Hepatocyte (in vitro differentiated cells): Measurements from ENCODE around the gene KEAP1. TPM values are rescaled to one million over a fixed set of nuclear protein-coding genes. Genes with fewer than 3 reads are reported as not detected.

Experiments
- DNase-seq: peaks from one replicate; pipeline ENCODE4 v3.0.0-alpha.2; 2016; ENCODE audit warnings: low spot score
- H2AFZ ChIP-seq: fragments of 200-600 bp; sonication (generic); 2 replicates; pipeline ENCODE4 v1.6.0; 2016; ENCODE audit warnings: antibody characterized with exemption, mild to moderate bottlenecking
- H3K27ac ChIP-seq: fragments of 200-600 bp; sonication (generic); 2 replicates; pipeline ENCODE4 v1.5.1; 2016; ENCODE audit warnings: mild to moderate bottlenecking
- H3K27me3 ChIP-seq: fragments of 200-600 bp; sonication (generic); 2 replicates; pipeline ENCODE4 v1.6.1; 2016
- H3K36me3 ChIP-seq: fragments of 200-600 bp; sonication (generic); replicated peaks from 2 replicates; pipeline ENCODE4 v1.5.1; 2016; ENCODE audit warnings: low read depth; ENCODE audit not compliant: insufficient read depth
- H3K4me1 ChIP-seq: fragments of 200-600 bp; sonication (generic); 2 replicates; pipeline ENCODE4 v1.5.1; 2016; ENCODE audit warnings: mild to moderate bottlenecking, moderate library complexity; ENCODE audit not compliant: insufficient read depth
- H3K4me2 ChIP-seq: fragments of 200-600 bp; sonication (generic); 2 replicates; pipeline ENCODE4 v1.6.0; 2016
- H3K4me3 ChIP-seq: fragments of 200-600 bp; sonication (generic); 2 replicates; pipeline ENCODE4 v1.5.1; 2016; ENCODE audit warnings: mild to moderate bottlenecking
- H3K79me2 ChIP-seq: fragments of 200-600 bp; sonication (generic); 2 replicates; pipeline ENCODE4 v1.6.0; 2017; ENCODE audit warnings: mild to moderate bottlenecking
- H3K9me2 ChIP-seq: fragments of 200-600 bp; sonication (generic); replicated peaks from 2 replicates; pipeline ENCODE4 v1.6.0; 2017; ENCODE audit warnings: mild to moderate bottlenecking; ENCODE audit not compliant: insufficient read depth
- H3K9me3 ChIP-seq: fragments of 200-600 bp; sonication (generic); 2 replicates; pipeline ENCODE4 v1.5.1; 2016; ENCODE audit warnings: low read depth, mild to moderate bottlenecking
- H4K20me1 ChIP-seq: fragments of 200-600 bp; sonication (generic); 2 replicates; pipeline ENCODE4 v1.6.0; 2016; ENCODE audit warnings: mild to moderate bottlenecking; ENCODE audit not compliant: insufficient read depth, poor library complexity, severe bottlenecking
- EZH2 ChIP-seq: fragments of 200-600 bp; sonication (generic); IDR thresholded peaks from 2 replicates; pipeline ENCODE4 v1.6.1; 2016; ENCODE audit warnings: antibody characterized with exemption, mild to moderate bottlenecking, borderline replicate concordance
- EZH2phosphoT487 ChIP-seq: fragments of 200-600 bp; sonication (generic); IDR thresholded peaks from one replicate; pipeline ENCODE4 v1.6.1; 2018; ENCODE audit warnings: antibody characterized with exemption, mild to moderate bottlenecking, low read depth, moderate library complexity; ENCODE audit not compliant: unreplicated experiment, severe bottlenecking
- WGBS: methylation state at CpG from one replicate; pipeline ENCODE4 v1.1.6; 2016; ENCODE audit warnings: low lambda C conversion rate; ENCODE audit errors: missing lambda C conversion rate; 5-methylcytosine and 5-hydroxymethylcytosine counted together
- microRNA counts: library from miRNA; unstranded; fragments of <30 nt; microRNA quantifications from one replicate; lab custom pipeline; 2017
- microRNA-seq: library from miRNA; unstranded; fragments of <30 nt; microRNA quantifications from one replicate; pipeline ENCODE4, GENCODE V29; 2017
- polyA plus RNA-seq: library from polyadenylated mRNA; unstranded; fragments of >200 nt; fragmentation: Nextera tagmentation; extraction: Ambion mirVana; gene quantifications from 2 replicates; pipeline ENCODE4 v1.2.1, GENCODE V29; 2016
- small RNA-seq: library from RNA; depleted of rRNA; stranded (forward); fragments of <200 nt; gene quantifications from one replicate; pipeline ENCODE3, GENCODE V24; 2014
- total RNA-seq: library from RNA; depleted of rRNA; stranded (reverse); fragments of >200 nt; gene quantifications from 2 replicates; pipeline ENCODE4 v1.2.3, GENCODE V29; 2014
- TF ChIP-seq, protein P1 (sequence below): fragments of 200-600 bp; sonication (generic); IDR thresholded peaks from 2 replicates; pipeline ENCODE4 v1.5.1; 2016; ENCODE audit warnings: antibody characterized with exemption, mild to moderate bottlenecking; ENCODE audit not compliant: poor library complexity

Gene KEAP1
- total and polyA plus RNA-seq, 2 experiments from 2014 or later: 48.2 to 66.8 TPM

DNA sequence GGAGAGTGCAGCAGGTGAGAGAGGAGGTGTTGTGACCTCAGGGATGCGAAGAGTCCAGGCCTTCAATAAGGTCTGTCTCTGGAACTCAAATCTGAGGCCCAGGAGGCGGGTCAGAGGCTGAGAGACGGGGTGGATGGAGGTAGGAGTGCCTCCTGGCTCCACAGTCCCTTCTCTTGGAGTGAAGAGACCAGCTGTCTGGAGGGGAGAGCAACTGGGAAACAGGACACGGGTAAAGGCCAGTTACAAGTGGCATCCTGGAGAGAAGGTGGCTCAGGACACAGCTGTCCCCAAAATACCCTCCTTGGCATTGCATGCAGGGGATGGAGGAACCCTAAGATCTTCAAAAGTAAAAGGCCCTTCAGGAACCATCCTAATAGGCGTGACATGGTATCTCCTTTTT, 63.6 kb downstream of the KEAP1 start:
- H3K4me2 ChIP-seq: no peak overlapping the region

More for the DNA sequence above, 63.6 kb downstream of the KEAP1 start:
- no peaks in the 10 kb centered on the region for H3K9me2 ChIP-seq
- no peaks in the 10 kb centered on the region for H4K20me1 ChIP-seq
- no peaks in the 10 kb centered on the region for H3K4me1 ChIP-seq
- no peaks in the 10 kb centered on the region for H3K79me2 ChIP-seq
- no peaks in the 10 kb centered on the region for H3K9me3 ChIP-seq
- no peak overlapping the region for H2AFZ ChIP-seq
- no peaks in the 10 kb centered on the region for H3K36me3 ChIP-seq
- H3K27ac ChIP-seq: no peak overlapping the region
- TF ChIP-seq, protein P1, sequence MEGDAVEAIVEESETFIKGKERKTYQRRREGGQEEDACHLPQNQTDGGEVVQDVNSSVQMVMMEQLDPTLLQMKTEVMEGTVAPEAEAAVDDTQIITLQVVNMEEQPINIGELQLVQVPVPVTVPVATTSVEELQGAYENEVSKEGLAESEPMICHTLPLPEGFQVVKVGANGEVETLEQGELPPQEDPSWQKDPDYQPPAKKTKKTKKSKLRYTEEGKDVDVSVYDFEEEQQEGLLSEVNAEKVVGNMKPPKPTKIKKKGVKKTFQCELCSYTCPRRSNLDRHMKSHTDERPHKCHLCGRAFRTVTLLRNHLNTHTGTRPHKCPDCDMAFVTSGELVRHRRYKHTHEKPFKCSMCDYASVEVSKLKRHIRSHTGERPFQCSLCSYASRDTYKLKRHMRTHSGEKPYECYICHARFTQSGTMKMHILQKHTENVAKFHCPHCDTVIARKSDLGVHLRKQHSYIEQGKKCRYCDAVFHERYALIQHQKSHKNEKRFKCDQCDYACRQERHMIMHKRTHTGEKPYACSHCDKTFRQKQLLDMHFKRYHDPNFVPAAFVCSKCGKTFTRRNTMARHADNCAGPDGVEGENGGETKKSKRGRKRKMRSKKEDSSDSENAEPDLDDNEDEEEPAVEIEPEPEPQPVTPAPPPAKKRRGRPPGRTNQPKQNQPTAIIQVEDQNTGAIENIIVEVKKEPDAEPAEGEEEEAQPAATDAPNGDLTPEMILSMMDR: no peak
- TF ChIP-seq EZH2 (no peak), EZH2phosphoT487 (no peak)
- WGBS: 93% methylated on average over 5 of the region's 5 CpGs
- no peak overlapping the region for H3K4me3 ChIP-seq
- no peaks in the 10 kb centered on the region for H3K27me3 ChIP-seq
- no peak for DNase-seq

MicroRNA genes within 50 kb of the gene (microRNA counts, 767-probe panel; counts per million panel counts)
- microRNA hsa-miR-1238 (lab: Ali Mortazavi, UCI): not detected

Small RNAs within 50 kb of the gene (microRNA-seq; reads per million reads assigned to microRNA genes)
- not detected for gene MIR1238

Small RNAs within 50 kb of the gene (small RNA-seq; reads per million reads assigned to genes)
- gene MIR1238 (not detected), gene RNU7-140P (not detected)

Other genes starting within 250 kb of the KEAP1 start
- 19.9 and 25.6 TPM in 2 replicates for gene ICAM1, start 232.2 kb downstream of the KEAP1 start, total RNA-seq
- gene ICAM1, start 232.2 kb downstream of the KEAP1 start, polyA plus RNA-seq: 19.6 and 25.2 TPM in 2 replicates
- 4.5 and 7.9 TPM in 2 replicates for gene ICAM4, start 216.4 kb downstream of the KEAP1 start, total RNA-seq
- gene ICAM4, start 216.4 kb downstream of the KEAP1 start, polyA plus RNA-seq: 1.6 and 5.6 TPM in 2 replicates
- gene ICAM5, start 213.4 kb downstream of the KEAP1 start, total RNA-seq: 0.23 and 0.92 TPM in 2 replicates
- 0.57 and 3.3 TPM in 2 replicates for gene ICAM5, start 213.4 kb downstream of the KEAP1 start, polyA plus RNA-seq
- gene ZGLP1, start 193.5 kb downstream of the KEAP1 start, total RNA-seq: 2.6 and 5.8 TPM in 2 replicates
- gene ZGLP1, start 193.5 kb downstream of the KEAP1 start, polyA plus RNA-seq: 10.3 TPM in 2 replicates
- gene FDX2, start 187.3 kb downstream of the KEAP1 start, total RNA-seq: 16.9 and 24.9 TPM in 2 replicates
- gene FDX2, start 187.3 kb downstream of the KEAP1 start, polyA plus RNA-seq: 45.1 and 49.3 TPM in 2 replicates
- gene RAVER1, start 169.8 kb downstream of the KEAP1 start, total RNA-seq: 11.7 and 16.4 TPM in 2 replicates
- gene RAVER1, start 169.8 kb downstream of the KEAP1 start, polyA plus RNA-seq: 35.5 and 42.0 TPM in 2 replicates
- 5.2 and 5.3 TPM in 2 replicates for gene ICAM3, start 163.7 kb downstream of the KEAP1 start, total RNA-seq
- gene ICAM3, start 163.7 kb downstream of the KEAP1 start, polyA plus RNA-seq: 11.7 and 16.8 TPM in 2 replicates
- gene TYK2, start 122.8 kb downstream of the KEAP1 start, total RNA-seq: 52.4 and 63.6 TPM in 2 replicates
- 94.3 and 108 TPM in 2 replicates for gene TYK2, start 122.8 kb downstream of the KEAP1 start, polyA plus RNA-seq
- 124 and 144 TPM in 2 replicates for gene CDC37, start 99.8 kb downstream of the KEAP1 start, total RNA-seq
- 196 and 224 TPM in 2 replicates for gene CDC37, start 99.8 kb downstream of the KEAP1 start, polyA plus RNA-seq
- gene PDE4A, start 82.8 kb downstream of the KEAP1 start, total RNA-seq: 1.3 and 2.8 TPM in 2 replicates
- 4.3 and 5.8 TPM in 2 replicates for gene PDE4A, start 82.8 kb downstream of the KEAP1 start, polyA plus RNA-seq
- gene S1PR5, start 14.1 kb upstream of the KEAP1 start, total RNA-seq: 0.17 and 0.56 TPM in 2 replicates
- 0.38 and 0.75 TPM in 2 replicates for gene S1PR5, start 14.1 kb upstream of the KEAP1 start, polyA plus RNA-seq
- 13.1 and 24.1 TPM in 2 replicates for gene ATG4D, start 40.5 kb upstream of the KEAP1 start, total RNA-seq
- 34.5 and 40.0 TPM in 2 replicates for gene ATG4D, start 40.5 kb upstream of the KEAP1 start, polyA plus RNA-seq
- gene KRI1, start 62.7 kb upstream of the KEAP1 start, total RNA-seq: 7.8 and 9.2 TPM in 2 replicates
- 18.3 and 22.0 TPM in 2 replicates for gene KRI1, start 62.7 kb upstream of the KEAP1 start, polyA plus RNA-seq
- gene CDKN2D, start 65.6 kb upstream of the KEAP1 start, total RNA-seq: 5.0 and 6.4 TPM in 2 replicates
- gene CDKN2D, start 65.6 kb upstream of the KEAP1 start, polyA plus RNA-seq: 13.9 and 15.0 TPM in 2 replicates
- gene AP1M2, start 84.0 kb upstream of the KEAP1 start, total RNA-seq: 63.7 and 66.5 TPM in 2 replicates
- 67.4 and 69.4 TPM in 2 replicates for gene AP1M2, start 84.0 kb upstream of the KEAP1 start, polyA plus RNA-seq
- 37.2 and 44.4 TPM in 2 replicates for gene SLC44A2, start 122.2 kb upstream of the KEAP1 start, total RNA-seq
- 91.3 and 100 TPM in 2 replicates for gene SLC44A2, start 122.2 kb upstream of the KEAP1 start, polyA plus RNA-seq
- gene ILF3, start 151.0 kb upstream of the KEAP1 start, total RNA-seq: 112 and 149 TPM in 2 replicates
- gene ILF3, start 151.0 kb upstream of the KEAP1 start, polyA plus RNA-seq: 120 and 129 TPM in 2 replicates
- 19.5 and 21.7 TPM in 2 replicates for gene QTRT1, start 198.1 kb upstream of the KEAP1 start, total RNA-seq
- gene QTRT1, start 198.1 kb upstream of the KEAP1 start, polyA plus RNA-seq: 52.8 and 67.7 TPM in 2 replicates
- gene DNM2, start 214.7 kb upstream of the KEAP1 start, total RNA-seq: 87.9 and 93.9 TPM in 2 replicates
- 130 and 132 TPM in 2 replicates for gene DNM2, start 214.7 kb upstream of the KEAP1 start, polyA plus RNA-seq